HL-60/S4 (cell line): ENCODE data around the gene TBL1Y.
"Not testable (repeated sequence)": the region's sequence is repeated elsewhere in the genome, so short reads cannot be mapped to it uniquely, and the experiment has no call there.

Source experiments
- in situ Hi-C: fragments of 300-500 bp; cut with MboI; formaldehyde crosslinking; loops from 2 replicates; pipeline ENCODE4 v1.14.3; 2022; ENCODE audit warnings: low sequenced_read_pairs

The TBL1Y gene

DNA sequence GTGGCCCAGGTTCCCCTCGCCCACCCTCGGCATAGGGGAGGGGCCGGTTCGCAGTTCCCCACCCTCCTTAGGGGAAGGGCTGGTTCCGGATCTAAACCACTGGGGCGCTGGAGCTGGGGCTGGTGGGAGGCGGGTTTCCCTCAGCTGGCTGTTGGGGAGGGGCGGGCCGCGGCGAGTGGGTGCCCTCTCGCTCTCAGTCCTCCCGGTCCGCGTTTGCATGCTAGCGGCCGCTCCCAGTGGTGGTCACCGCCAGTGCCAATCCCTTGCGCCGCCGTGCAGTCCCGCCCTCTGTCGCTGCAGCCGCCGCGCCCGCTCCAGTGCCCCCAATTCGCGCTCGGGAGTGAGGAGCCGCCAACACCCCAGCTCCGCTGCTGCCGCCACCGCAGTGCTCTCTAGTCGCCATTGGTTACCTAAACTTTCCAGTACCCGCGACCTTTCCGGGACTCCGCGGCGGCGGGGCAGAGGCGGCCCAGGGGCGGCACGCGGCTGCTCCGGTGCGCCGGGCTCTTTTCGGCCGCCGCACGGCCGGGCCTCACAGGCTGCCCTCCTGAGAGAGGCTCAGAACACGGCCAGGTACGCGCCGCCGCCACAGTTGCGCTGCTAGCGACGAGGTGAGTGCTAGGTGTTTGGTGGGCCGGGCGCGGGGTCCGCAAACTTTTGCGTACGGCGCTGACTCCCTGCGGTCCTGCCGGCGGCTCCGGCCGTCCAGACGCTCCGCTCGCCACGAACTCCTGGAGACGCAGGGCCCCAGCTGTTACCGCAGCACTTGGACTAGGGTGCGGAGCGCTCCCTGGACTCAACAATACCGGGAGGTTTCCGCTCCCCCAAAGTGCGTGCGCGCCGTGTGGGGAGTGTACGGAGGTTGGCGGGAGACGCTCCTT, at the start of gene TBL1Y:
TBL1Y (plus strand) TSS at position 326 of the 881 bp plus-strand sequence. CDS start 114,388 bp downstream, outside the sequence.
- in situ Hi-C loops = no loop called here

DNA sequence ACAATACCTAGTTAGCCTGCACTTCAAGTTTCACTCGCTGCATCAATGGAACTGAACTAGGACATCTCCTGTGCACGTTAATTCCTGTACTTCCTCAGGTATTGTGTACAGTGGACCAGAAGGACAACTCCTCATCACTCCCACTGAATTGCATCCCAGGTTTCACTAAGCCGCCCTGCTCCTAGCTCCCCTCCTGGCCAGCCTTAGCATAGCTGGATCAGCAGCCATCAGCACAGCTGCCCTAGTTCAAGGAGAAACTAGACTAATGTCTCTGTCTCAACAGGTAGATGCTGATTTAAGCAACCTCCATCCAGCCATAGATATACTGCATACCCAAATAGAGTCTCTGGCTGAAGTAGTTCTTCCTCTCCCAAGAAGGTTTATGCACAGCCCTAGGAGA, 16.0 kb upstream of the TBL1Y start:
- in situ Hi-C loops = no loop called here

DNA sequence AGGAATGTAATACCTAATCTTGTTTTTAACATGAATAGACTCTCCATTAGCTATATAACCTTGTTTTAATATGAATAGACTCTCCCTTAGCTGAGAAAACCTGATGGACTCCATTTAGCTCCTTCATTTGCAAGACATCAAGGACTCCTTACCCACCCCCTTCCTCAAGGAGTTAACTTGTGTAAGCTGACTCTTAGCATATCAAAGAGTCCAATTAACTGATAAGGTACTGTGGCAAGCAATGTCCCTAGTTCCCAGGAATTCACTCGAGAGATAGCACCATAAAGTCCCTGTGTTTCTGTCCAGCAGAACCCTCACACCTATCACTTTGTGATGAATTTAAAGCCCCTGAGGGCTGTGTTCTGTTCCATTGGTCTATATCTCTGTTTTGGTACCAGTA, 15.3 kb upstream of the TBL1Y start:
- in situ Hi-C loops = no loop called here

DNA sequence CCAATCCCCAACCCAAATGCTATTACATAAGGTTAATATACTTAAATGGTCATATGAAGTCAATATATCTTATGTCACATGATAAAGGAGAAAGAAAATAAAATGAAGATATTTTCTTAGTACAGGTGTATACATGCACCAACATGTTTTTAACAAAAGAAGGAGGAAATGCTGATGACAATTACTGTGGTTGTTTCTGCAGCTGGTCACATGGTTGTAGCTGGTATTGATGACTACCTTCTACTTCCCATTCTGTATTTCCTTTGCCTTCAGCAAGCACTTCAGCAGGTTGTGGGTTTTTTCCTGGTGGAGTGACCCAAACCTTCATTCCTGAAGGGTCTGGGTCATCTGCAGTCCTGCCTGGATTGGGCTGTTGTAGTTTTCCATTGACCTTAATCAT, 8.4 kb upstream of the TBL1Y start:
- in situ Hi-C loops = not testable (repeated sequence)

DNA sequence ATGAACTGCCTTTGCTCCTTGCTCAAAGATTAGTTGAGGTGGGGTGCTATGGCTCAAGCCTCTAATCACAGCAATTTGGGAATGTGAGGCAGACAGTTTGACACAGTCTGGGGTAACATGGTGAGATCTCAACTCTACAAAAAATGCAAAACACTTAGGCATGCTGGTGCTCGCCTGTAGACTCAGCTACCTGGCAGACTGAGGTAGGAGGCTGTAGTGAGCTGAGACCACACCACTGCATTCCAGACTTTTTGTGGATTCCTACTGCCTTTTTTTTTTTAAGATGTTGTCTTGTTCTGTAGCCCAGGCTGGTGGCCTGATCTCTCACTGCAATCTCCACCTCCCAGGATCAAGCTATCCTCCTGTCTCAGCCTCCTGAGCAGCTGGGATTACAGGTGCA, 2.9 kb upstream of the TBL1Y start:
- in situ Hi-C loops = no loop called here

DNA sequence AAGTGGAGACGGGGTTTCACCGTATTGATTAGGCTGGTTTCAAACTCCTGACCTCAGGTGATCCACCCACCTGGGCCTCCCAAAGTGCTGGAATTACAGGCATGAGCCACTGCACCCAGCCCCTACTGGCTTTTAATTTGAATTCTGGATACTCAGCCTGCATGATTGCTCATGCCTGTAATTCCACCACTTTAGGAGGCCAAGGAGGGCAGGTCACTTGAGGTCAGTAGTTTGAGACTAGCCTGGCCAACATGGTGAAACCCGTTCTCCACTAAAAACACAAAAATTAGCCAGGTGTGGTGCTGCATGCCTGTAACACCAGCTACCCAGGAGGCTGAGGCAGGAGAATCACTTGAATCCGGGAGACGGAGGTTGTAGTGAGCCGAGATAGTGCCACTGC, 2.5 kb upstream of the TBL1Y start:
- in situ Hi-C loops = not testable (repeated sequence)

DNA sequence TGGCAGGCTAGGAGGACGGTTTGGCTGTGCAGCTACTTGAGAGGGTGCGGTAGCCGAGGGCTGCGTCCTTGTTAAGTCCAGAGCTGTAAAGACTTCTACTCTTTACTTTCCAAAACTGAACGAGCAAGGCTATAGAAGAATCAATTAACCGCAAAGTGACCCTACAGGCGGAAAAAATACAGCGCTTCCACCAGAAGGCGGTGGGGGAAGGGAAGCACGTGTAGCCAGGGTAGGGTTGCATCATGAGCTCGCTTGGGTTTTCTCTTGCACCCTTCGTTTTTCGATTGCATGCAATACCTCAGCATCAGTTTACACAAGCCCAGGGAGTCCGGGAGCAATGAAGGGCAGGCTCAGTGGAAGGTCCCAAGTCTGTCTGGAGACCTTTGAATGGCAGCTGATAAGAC, 1.4 kb upstream of the TBL1Y start:
- in situ Hi-C loops = no loop called here

DNA sequence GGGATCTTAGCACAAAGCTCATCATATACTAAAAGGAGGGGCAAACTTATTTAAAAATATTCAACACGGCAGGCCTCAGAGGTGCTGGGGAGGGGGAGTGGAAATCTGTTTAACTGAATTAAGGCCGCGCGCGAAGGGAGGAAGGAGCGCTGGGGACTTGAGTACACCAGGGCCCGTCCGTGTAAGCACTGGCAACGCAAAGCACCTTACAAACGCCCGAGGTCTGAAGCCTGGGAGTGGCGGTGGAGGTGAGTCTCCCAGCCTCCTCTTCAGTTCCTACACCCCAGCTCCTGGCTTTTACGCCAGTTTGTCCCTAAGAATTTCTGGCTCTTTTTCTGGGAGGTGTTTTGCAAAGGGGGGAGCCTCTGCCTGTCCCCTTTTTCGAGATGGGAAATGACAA, 641 bp upstream of the TBL1Y start:
- in situ Hi-C loops = no loop called here

DNA sequence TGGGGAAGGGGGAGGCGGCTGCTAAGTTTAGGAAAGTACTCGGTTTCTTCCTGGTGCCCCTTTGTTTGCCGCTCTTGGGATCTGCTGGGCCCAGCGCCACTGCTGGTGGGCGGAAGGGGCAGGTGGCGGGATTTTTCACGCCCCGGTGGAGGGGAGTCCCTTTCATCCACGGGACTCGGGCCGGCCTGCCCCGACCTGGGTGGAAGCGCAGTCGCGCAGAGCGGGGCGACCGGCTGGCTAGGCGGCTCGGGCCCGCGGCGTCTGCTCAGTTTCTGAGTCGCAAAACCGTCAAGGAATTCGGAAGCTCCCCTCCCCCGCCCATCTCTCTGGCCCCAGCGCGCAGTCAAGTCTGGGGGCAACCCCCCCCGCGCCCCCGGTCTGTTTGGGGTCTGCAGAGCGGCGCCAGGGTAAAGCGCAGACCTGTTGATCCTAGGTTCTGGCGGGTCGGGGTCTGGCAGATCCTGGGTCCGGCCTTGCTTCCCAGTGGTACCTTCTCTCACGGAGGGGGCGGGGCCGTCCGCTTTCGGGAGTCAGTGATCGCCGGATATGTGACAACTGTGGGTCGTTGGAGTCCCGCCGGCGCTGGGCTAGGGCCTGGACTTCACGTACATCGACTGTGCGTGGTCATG, 870 bp downstream of the TBL1Y start, which contains the start of gene AMELY:
AMELY (minus strand) TSS at position 500 of the 629 bp plus-strand sequence. CDS start 39,144 bp downstream, outside the sequence.
- in situ Hi-C loops = no loop called here

DNA sequence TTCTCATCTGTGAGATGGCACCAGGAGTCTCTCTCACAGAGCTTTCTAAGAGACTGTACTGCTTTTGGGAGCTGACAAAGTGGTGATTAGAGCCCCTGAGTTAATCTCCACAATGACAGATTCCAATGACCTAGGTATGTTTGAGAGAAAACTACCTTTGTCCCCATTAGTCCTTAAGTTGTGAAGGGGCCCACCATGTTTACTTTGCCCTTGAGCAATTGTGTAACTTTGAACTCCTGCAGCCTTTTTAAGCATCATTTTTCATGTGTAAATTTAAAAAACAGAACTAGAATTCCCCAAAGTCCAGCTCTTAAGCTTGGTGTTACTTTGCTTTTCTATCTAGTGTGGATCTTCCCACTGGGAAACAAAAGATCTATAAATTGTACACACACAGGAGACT, 2.9 kb downstream of the TBL1Y start:
- in situ Hi-C loops = no loop called here

DNA sequence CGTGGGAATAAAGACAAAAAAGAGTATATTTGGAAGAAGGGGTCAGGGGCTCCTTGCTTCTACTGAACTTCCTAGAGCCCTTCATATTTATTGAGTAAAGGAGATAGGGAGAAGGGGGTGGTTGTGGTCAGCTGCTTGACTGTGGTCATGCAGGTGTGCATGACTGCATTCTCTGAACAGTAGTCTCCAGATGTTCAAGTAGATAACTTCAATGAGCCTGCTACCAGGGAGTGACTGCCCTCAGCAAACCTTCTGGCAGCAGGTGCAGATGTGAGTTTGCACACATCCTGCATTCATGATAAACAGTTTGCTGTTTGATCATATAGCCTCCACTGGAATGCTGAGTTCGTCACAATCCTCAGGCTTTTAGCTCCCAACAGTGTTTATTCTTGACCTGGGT, 10.6 kb downstream of the TBL1Y start:
- in situ Hi-C loops = no loop called here

DNA sequence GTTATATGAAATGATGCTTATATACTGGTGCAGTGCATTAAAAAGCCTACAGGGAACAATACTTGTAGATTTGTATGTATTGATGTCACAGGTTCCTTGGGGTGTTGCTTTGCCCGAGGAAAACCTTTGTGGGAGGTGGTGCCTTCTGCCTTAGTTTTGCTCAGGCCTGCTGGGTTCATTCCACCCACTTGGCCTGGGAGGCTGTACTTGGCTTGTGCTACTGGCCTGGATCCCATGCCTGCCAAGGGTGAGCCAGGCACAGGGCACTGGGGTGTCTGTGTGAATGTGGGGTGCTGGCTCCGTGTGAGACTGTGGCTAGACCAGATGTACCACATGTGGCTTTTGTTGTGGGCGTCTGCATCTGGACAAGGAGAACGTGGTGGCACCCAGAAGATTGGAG, 17.8 kb downstream of the TBL1Y start:
- in situ Hi-C loops = no loop called here

DNA sequence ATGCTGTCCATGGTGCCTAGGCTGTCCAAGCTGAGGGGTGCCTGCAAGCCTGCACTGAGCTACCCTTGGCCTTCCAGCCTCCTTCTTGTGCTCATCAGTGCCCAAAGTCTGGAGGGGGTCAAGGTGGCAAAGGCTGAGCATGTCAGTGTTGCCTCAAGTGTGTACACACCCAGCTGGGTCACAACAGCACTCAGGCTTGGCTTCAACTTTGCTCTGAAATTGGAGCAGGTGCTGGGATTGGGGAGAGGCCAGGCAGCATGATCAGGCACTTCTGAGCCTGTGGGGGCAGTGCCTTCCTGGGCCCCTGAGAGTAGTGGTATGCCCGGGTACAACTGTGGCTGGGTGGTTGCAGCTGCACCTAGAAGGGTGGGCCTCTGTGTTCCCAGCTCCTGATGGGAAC, 18.7 kb downstream of the TBL1Y start:
- in situ Hi-C loops = no loop called here

DNA sequence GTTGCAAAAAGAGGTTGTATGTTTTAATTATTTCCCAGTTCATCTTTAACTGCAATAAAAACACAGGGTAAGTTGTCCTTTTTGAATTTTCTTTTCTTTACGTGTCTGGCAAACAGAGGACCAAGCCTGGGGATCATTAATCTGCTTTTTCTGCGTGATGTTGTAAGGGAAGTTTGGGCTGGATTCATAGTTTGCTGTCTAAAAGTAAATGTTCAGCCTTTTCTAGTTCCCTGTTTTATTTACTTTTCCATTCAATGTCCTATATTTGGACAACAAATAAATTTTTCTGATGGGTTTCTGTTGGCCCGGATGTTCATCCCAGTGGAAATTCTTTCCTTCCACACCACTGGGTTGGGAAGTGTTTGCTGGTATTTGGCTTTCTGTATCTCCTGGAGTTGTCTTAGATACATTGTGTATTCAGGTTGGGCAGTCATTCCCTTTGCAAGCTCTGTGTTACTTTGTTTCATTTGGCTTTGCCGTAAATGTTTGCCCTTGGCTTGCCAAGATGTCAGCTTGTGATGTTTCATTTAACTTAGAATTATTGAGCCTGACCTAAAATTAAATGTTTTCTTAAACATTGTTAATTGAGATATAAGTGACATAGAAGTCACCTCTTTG, 21.4 kb downstream of the TBL1Y start:
- in situ Hi-C loops = no loop called here

DNA sequence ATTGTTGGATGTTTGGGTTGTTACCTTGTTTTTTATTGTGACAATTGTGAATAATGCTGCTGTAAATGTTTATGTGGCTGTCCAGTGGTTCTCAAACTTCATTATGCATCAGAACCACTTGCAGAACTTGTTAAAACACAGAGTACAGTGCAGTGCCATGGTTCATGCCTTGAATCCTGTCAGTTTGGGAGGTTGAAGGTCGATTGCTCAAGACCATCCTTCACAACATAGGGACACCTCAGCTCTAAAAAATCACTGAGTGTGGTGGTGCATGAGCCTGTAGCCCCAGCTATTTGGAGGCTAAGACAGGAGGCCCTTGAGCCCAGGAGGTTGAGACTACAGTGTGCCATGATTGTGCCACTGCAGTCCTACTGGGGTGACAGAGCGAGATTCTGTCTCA, 25.0 kb downstream of the TBL1Y start:
- in situ Hi-C loops = no loop called here

DNA sequence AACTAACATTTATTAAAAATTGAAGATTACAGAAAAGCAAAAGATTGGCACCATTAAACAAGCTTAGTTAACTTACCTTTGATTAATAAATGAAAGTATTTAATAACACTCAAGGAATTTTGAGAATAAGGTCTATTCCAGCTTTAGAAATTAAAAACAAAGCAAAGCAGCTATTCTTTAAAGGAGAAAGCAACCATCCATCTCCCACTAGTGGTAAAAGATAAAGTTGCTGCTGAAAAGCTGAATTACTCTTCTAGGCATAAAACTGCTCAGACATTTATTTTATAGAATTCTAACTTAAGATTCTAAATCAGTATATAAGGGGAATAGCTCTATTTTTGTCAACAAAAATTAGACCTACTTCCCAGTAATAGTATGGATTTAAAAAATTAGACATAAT, 37.2 kb downstream of the TBL1Y start:
- in situ Hi-C loops = no loop called here

DNA sequence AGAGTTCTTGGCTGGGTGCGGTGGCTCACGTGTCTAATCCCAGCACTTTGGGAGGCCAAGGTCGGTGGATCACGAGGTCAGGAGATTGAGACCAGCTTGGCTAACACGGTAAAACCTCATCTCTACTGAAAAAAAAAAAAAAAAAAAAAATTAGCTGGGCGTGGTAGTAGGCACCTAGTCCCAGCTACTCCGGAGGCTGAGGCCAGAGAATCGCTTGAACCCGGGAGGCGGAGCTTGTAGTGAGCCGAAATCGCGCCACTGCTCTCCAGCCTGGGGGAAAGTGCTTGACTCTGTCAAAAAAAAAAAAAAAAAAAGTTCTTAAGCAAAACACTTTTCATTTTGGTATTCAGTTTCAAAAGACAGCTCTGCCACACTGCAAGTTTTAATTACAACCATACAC, 37.9 kb downstream of the TBL1Y start:
- in situ Hi-C loops = no loop called here

DNA sequence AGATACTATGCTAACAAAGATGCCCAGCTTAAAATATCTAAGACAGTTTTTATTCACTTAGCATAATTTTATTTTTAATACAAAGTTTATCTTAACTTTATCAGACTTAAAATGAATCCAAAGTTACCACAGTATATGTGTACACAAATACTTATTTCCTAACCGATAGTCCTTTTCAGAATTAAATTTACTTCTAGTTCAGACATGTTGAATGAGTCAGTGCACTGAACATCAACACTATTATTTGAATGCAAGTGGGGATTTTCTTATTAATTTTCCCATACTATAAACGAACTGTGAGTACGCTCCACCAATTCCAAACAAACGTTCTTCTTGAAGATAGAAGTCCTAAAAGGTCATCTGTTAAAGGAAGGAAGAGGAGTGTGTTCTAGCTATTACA, 39.5 kb downstream of the TBL1Y start:
- in situ Hi-C loops = no loop called here

DNA sequence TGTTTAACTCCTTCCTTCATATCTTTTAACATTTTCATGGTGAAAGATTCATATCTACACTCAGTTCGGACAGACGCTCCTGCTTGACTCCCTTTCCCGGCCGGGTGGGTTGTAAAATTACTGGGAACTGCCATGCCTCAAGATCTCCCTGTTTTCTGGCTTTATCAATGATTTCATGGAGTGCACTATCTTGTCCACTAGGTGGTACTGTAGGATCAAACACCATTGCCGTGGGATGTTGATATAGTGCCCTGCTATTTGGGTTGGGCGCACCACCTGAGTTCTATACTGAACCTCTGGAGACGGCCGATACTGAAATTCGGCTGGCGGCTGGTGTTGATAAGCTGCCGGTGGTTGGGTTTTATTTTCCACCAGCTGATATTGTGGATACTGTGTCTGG, 54.2 kb downstream of the TBL1Y start:
- in situ Hi-C loops = no loop called here

DNA sequence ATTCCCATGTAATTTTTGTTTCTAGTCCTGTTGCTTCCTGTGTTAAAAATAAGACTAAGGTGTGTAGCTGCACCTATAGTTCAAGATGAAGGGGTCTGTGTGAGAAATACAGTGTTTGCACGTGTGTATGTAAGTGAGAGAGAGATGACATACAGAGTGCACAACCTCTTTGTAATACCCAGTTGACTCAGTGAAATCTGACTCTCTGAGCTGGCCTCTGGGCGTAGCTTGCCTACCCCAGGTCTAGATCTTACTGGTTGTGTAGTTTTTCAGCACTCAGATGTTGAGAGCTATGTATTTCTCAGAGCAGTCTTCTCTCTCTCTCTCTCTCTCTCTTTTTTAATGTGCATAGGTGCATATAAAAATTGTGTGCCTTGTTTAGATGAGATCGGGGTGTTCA, 56.0 kb downstream of the TBL1Y start:
- in situ Hi-C loops = no loop called here

DNA sequence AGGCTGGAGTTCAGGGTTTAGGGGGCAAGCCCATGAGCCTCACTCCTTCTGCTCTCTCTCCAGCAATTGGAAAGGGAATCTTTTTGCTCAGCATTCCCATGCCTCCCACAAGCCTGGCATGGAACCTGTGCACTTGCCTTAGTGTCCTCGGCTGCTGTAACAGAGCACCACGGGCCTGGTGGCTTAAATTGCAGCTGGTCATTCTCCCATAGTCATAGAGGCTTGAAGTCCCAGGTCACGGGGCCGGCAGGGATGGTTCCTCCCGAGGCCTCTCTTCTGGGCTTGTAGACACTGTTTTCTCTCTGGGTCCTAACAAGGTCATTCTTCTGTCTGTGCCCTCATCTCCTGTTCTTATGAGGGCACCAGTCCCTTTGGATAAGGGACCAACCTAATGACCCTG, 57.2 kb downstream of the TBL1Y start:
- in situ Hi-C loops = no loop called here

DNA sequence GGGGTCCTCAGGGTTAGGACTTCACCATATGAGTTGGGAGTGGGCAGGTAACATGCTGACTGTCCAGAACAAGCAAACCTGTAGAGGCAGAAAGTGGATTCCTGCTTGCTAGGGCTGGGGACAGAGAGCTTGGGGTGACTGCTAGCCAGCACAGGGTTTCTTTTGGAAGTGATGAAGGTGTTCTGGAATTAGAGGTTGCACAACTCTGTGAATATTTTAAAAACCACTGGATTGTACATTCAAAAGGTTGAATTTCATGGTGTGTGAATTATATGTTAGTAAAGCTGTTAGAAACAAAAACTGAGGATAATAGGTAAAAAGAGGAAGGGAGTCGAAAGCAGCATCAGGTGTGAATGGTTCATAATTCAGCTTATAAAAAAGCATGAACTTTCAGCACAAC, 57.7 kb downstream of the TBL1Y start:
- in situ Hi-C loops = no loop called here
